ENCODE results near the gene TMEM131L. TPM values are rescaled to one million over a fixed set of nuclear protein-coding genes. Genes with fewer than 3 reads are reported as not detected.

TMEM131L gene
- total RNA-seq, 2 donors from 2014 or later, result 19.1 to 30.9 TPM

- no peak overlapping the region for H3K27ac Mint-ChIP-seq
- no peak overlapping the region for H3K4me3 Mint-ChIP-seq
- peaks cover 3% of the 10 kb centered on the region for H3K9me3 Mint-ChIP-seq
- no peaks in the 10 kb centered on the region for H3K27me3 Mint-ChIP-seq
- no peak for ATAC-seq (replicated peaks)
- H3K4me1 Mint-ChIP-seq, result peaks cover 16% of the 10 kb centered on the region
- peaks cover 60% of the 10 kb centered on the region for H3K36me3 Mint-ChIP-seq (ENCODE audit: low read depth)
These were observed 171.0 kb downstream of the TMEM131L start for GRCh38 chr4:153637201-153637600.

GRCh38 chr4:153638011-153638410 is 171.9 kb downstream of the TMEM131L start:
- Mint-ChIP-seq H3K36me3 (ENCODE audit: low read depth) (peaks cover 52% of the 10 kb centered on the region), H3K27me3 (no peaks in the 10 kb centered on the region), H3K9me3 (peaks cover 3% of the 10 kb centered on the region), H3K4me3 (no peak overlapping the region), H3K27ac (no peak overlapping the region), H3K4me1 (peaks cover 17% of the 10 kb centered on the region)
- ATAC-seq (replicated peaks), result no peak

GRCh38 chr4:153638999-153639398 is 172.8 kb downstream of the TMEM131L start:
- Mint-ChIP-seq H3K4me1 (peaks cover 23% of the 10 kb centered on the region), H3K36me3 (ENCODE audit: low read depth) (peaks cover 42% of the 10 kb centered on the region), H3K9me3 (peaks cover 3% of the 10 kb centered on the region), H3K27ac (no peak overlapping the region), H3K4me3 (no peak overlapping the region), H3K27me3 (no peaks in the 10 kb centered on the region)
- ATAC-seq (replicated peaks), result no peak

GRCh38 chr4:153639833-153640802 is 174.0 kb downstream of the TMEM131L start:
- no peak for ATAC-seq (replicated peaks)
- no peak overlapping the region for H3K27ac Mint-ChIP-seq
- peaks cover 23% of the 10 kb centered on the region for H3K4me1 Mint-ChIP-seq
- H3K9me3 Mint-ChIP-seq, result peaks cover 3% of the 10 kb centered on the region
- no peak overlapping the region for H3K4me3 Mint-ChIP-seq
- peaks cover 31% of the 10 kb centered on the region for H3K36me3 Mint-ChIP-seq (ENCODE audit: low read depth)
- H3K27me3 Mint-ChIP-seq, result no peaks in the 10 kb centered on the region

- H3K4me1 Mint-ChIP-seq, result peaks cover 23% of the 10 kb centered on the region
- H3K27ac Mint-ChIP-seq, result no peak overlapping the region
These were observed 175.4 kb downstream of the TMEM131L start for GRCh38 chr4:153641532-153641931.

GRCh38 chr4:153643406-153644383 is 177.5 kb downstream of the TMEM131L start:
- peaks cover 19% of the 10 kb centered on the region for H3K4me1 Mint-ChIP-seq
- H3K27ac Mint-ChIP-seq, result no peak overlapping the region
- H3K27me3 Mint-ChIP-seq, result no peaks in the 10 kb centered on the region
- no peak overlapping the region for H3K4me3 Mint-ChIP-seq
- H3K36me3 Mint-ChIP-seq (ENCODE audit: low read depth), result no peaks in the 10 kb centered on the region
- H3K9me3 Mint-ChIP-seq, result no peaks in the 10 kb centered on the region
- ATAC-seq (replicated peaks), result peak; percentile 80

More at GRCh38 chr4:153641532-153641931, 175.4 kb downstream of the TMEM131L start:
- H3K36me3 Mint-ChIP-seq (ENCODE audit: low read depth), result peaks cover 17% of the 10 kb centered on the region
- no peak overlapping the region for H3K4me3 Mint-ChIP-seq
- ATAC-seq (replicated peaks), result peak; percentile 88
- H3K27me3 Mint-ChIP-seq, result no peaks in the 10 kb centered on the region
- peaks cover 3% of the 10 kb centered on the region for H3K9me3 Mint-ChIP-seq

GRCh38 chr4:153645183-153645582 is 179.0 kb downstream of the TMEM131L start:
- Mint-ChIP-seq H3K27me3 (no peaks in the 10 kb centered on the region), H3K27ac (no peak overlapping the region), H3K9me3 (no peaks in the 10 kb centered on the region), H3K4me3 (no peak overlapping the region), H3K4me1 (peaks cover 10% of the 10 kb centered on the region), H3K36me3 (ENCODE audit: low read depth) (no peaks in the 10 kb centered on the region)
- no peak for ATAC-seq (replicated peaks)

- no peak overlapping the region for H3K27ac Mint-ChIP-seq
- H3K27me3 Mint-ChIP-seq, result no peaks in the 10 kb centered on the region
- H3K36me3 Mint-ChIP-seq (ENCODE audit: low read depth), result no peaks in the 10 kb centered on the region
- H3K4me1 Mint-ChIP-seq, result peaks cover 12% of the 10 kb centered on the region
- H3K4me3 Mint-ChIP-seq, result no peak overlapping the region
- no peak for ATAC-seq (replicated peaks)
- H3K9me3 Mint-ChIP-seq, result no peaks in the 10 kb centered on the region
These were observed 180.1 kb downstream of the TMEM131L start for GRCh38 chr4:153646261-153646660.

- Mint-ChIP-seq H3K27ac (no peak overlapping the region), H3K4me1 (peaks cover 15% of the 10 kb centered on the region), H3K36me3 (ENCODE audit: low read depth) (no peaks in the 10 kb centered on the region), H3K9me3 (no peaks in the 10 kb centered on the region), H3K27me3 (no peaks in the 10 kb centered on the region), H3K4me3 (no peak overlapping the region)
- no peak for ATAC-seq (replicated peaks)
These were observed 180.8 kb downstream of the TMEM131L start for GRCh38 chr4:153646978-153647377.

- no peaks in the 10 kb centered on the region for H3K36me3 Mint-ChIP-seq (ENCODE audit: low read depth)
- H3K4me1 Mint-ChIP-seq, result peaks cover 12% of the 10 kb centered on the region
- no peak overlapping the region for H3K27ac Mint-ChIP-seq
- no peak overlapping the region for H3K4me3 Mint-ChIP-seq
- no peak for ATAC-seq (replicated peaks)
- H3K9me3 Mint-ChIP-seq, result no peaks in the 10 kb centered on the region
- H3K27me3 Mint-ChIP-seq, result no peaks in the 10 kb centered on the region
These were observed 181.8 kb downstream of the TMEM131L start for GRCh38 chr4:153647975-153648374.

- H3K27ac Mint-ChIP-seq, result peak overlapping the region; percentile 82
- H3K36me3 Mint-ChIP-seq (ENCODE audit: low read depth), result no peaks in the 10 kb centered on the region
- no peak overlapping the region for H3K4me3 Mint-ChIP-seq
- H3K27me3 Mint-ChIP-seq, result no peaks in the 10 kb centered on the region
- H3K4me1 Mint-ChIP-seq, result peaks cover 7% of the 10 kb centered on the region
- peak; percentile 61 for ATAC-seq (replicated peaks)
- no peaks in the 10 kb centered on the region for H3K9me3 Mint-ChIP-seq
These were observed 183.4 kb downstream of the TMEM131L start for GRCh38 chr4:153649572-153649991.

- Mint-ChIP-seq H3K4me3 (peak overlapping the region; percentile 47), H3K36me3 (ENCODE audit: low read depth) (no peaks in the 10 kb centered on the region), H3K4me1 (peaks cover 12% of the 10 kb centered on the region), H3K27ac (peak overlapping the region; percentile 82), H3K27me3 (peaks cover 5% of the 10 kb centered on the region), H3K9me3 (no peaks in the 10 kb centered on the region)
- ATAC-seq (replicated peaks), result peak; percentile 31
These were observed 185.0 kb downstream of the TMEM131L start for GRCh38 chr4:153651116-153651515.

- peaks cover 12% of the 10 kb centered on the region for H3K4me1 Mint-ChIP-seq
- H3K27ac Mint-ChIP-seq, result peak overlapping the region; percentile 82
- H3K36me3 Mint-ChIP-seq (ENCODE audit: low read depth), result no peaks in the 10 kb centered on the region
- ATAC-seq (replicated peaks), result peak; percentile 84
- H3K9me3 Mint-ChIP-seq, result no peaks in the 10 kb centered on the region
- peaks cover 8% of the 10 kb centered on the region for H3K27me3 Mint-ChIP-seq
- peak overlapping the region; percentile 47 for H3K4me3 Mint-ChIP-seq
These were observed 185.4 kb downstream of the TMEM131L start for GRCh38 chr4:153651587-153651986.

- Mint-ChIP-seq H3K27ac (peak overlapping the region; percentile 82), H3K9me3 (no peaks in the 10 kb centered on the region), H3K4me1 (peaks cover 12% of the 10 kb centered on the region), H3K4me3 (peak overlapping the region; percentile 47), H3K27me3 (peaks cover 8% of the 10 kb centered on the region), H3K36me3 (ENCODE audit: low read depth) (no peaks in the 10 kb centered on the region)
- peak; percentile 59 for ATAC-seq (replicated peaks)
These were observed 186.1 kb downstream of the TMEM131L start for GRCh38 chr4:153652051-153652784.
